ES-I3 (cell line): ENCODE results near the gene RSU1.
"Not testable (repeated sequence)": the region's sequence is repeated elsewhere in the genome, so short reads cannot be mapped to it uniquely, and the experiment has no call there.

Experiments
- H3K36me3 ChIP-seq: 2 replicates; pipeline ENCODE4 v1.6.1; 2013; ENCODE audit warnings: mild to moderate bottlenecking, low read length, control low read depth, moderate library complexity; ENCODE audit not compliant: insufficient read depth
- H3K4me1 ChIP-seq: 2 replicates; pipeline ENCODE4 v1.6.1; 2013; ENCODE audit warnings: mild to moderate bottlenecking, control low read depth, low read length; ENCODE audit not compliant: insufficient read depth
- H3K9ac ChIP-seq: 2 replicates; pipeline ENCODE4 v1.6.1; 2013; ENCODE audit warnings: low read depth, mild to moderate bottlenecking, low read length, moderate library complexity
- H3K9me3 ChIP-seq: 2 replicates; pipeline ENCODE4 v1.6.1; 2013; ENCODE audit warnings: mild to moderate bottlenecking, low read length, moderate library complexity; ENCODE audit not compliant: control insufficient read depth, insufficient read depth

The RSU1 gene

DNA sequence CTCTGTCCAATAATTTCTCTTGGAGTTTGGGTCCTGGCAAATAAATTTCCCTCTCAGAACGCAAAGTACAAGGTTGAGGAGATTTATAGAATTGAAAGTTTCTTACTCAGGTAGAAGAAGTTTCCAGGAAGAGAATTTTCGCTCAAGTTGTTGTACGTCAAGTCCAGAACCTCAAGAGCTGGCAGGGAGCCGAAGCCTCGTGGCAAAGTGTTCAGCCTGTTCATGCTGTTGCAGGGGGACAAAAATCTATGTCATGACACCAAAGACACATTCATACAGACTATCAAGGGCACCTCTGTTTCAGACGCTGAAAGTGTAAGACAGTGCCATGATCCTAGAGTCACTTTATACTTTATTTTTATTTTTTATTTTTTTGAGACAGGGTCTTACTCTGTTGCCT, 62.5 kb downstream of the RSU1 start:
- Histone ChIP-seq H3K4me1 (no peaks in the 10 kb centered on the region), H3K9me3 (no peaks in the 10 kb centered on the region), H3K9ac (no peak overlapping the region), H3K36me3 (peaks cover 12% of the 10 kb centered on the region; the same call in 1 of the 2 replicates)

DNA sequence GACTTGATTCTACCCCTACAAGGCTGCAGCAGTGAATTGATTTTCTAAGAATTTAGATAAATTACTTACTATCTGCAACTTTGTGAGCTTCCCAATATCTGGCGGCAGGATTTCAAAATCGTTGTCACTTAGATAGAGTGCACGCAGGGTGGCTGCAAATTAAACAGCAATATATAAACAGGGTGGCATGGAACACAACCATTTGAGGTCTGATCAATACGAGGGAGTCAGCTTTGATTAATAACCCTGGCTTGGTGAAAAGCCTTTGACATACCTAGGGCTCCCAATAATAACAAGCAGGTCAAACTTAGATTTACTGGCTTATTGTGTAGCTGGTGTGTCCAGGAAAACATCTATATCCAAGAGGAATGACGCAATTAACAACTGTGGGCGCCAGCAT, 64.4 kb downstream of the RSU1 start:
- not testable (repeated sequence) for H3K9me3 ChIP-seq, H3K9ac ChIP-seq, H3K4me1 ChIP-seq
- peaks cover 12% of the 10 kb centered on the region; the same call in 1 of the 2 replicates for H3K36me3 ChIP-seq

DNA sequence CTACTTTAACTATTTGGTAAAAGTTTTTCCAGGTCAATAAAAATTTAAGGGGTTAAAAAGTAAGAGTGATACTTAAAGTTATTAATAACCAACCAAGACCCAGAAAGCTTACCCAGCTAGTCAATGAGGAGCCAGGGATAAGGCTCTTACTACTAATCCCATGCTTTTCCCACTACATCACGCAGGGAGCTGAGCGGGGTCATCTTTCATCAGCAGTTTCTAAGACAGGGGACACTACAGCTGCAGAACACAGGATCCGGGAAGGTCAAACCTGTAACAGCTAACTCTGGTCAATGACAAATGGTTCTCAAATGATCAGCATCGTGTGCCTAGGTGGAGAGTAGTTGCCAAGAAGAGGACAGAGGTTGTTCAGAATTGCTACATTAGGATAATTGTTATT, 65.1 kb downstream of the RSU1 start:
- Histone ChIP-seq H3K36me3 (peaks cover 12% of the 10 kb centered on the region; the same call in 1 of the 2 replicates), H3K9ac (no peak overlapping the region), H3K9me3 (no peaks in the 10 kb centered on the region), H3K4me1 (no peaks in the 10 kb centered on the region)

DNA sequence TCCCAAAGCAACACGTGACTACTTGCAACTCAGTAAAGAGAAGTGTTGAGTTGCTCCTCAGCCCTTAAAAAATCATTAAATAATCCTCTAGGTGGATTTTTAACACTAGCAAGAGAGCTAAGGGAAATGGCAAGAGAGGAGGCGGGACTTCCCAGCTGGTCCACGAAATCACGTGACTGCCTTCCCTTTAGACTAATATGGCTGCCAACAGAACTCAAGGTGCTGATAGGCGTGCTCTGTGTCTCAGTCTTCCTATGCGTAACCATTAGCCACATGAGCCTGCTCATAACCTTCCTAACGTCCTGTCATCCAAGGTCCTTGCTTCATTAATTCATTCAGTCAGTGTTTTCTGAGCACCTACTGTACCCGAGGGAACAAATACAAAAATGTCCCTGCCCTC, 66.0 kb downstream of the RSU1 start:
- Histone ChIP-seq H3K4me1 (no peaks in the 10 kb centered on the region), H3K9me3 (no peaks in the 10 kb centered on the region), H3K9ac (no peak overlapping the region), H3K36me3 (peaks cover 12% of the 10 kb centered on the region; the same call in 1 of the 2 replicates)

DNA sequence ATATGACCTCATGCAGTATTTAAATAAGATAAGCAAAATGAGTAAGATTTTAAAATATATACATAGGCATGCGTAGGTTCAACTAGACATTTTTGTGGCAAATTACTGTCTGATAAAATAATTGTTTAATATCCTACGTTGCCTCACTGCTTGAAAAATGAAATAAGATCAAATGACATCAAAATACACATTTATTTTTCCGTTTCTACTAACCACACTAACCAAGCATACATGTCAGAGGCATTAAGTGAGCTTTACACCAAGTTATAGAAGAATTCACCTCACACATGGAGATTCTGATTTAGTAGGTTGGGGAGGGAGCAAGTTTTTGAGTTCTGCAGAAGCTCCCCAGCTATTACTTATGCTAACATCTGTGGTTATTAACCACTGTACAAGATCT, 66.8 kb downstream of the RSU1 start:
- H3K9ac ChIP-seq, result no peak overlapping the region
- peaks cover 12% of the 10 kb centered on the region; the same call in 1 of the 2 replicates for H3K36me3 ChIP-seq
- no peaks in the 10 kb centered on the region for H3K4me1 ChIP-seq
- no peaks in the 10 kb centered on the region for H3K9me3 ChIP-seq

DNA sequence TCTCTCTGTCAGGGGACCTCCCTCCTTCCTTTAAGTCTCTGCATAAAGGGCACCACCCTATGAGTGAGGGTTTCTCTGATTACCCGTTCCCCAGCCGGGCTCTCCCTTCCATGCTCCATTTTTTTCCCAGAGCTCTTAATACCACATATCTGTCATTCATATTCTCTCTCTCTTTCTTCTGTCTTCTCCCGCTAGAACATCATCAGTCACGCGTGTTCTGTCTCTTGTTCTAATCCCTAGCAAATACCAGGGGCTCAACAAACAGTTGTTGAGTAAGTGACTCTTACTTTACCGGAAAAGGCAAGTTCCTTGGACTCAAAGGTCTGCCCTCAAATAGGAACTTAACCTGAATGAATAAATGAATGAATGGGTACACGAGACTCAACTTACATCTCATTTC, 68.5 kb downstream of the RSU1 start:
- Histone ChIP-seq H3K36me3 (peaks cover 12% of the 10 kb centered on the region; the same call in 1 of the 2 replicates), H3K4me1 (no peaks in the 10 kb centered on the region), H3K9ac (no peak overlapping the region), H3K9me3 (no peaks in the 10 kb centered on the region)

DNA sequence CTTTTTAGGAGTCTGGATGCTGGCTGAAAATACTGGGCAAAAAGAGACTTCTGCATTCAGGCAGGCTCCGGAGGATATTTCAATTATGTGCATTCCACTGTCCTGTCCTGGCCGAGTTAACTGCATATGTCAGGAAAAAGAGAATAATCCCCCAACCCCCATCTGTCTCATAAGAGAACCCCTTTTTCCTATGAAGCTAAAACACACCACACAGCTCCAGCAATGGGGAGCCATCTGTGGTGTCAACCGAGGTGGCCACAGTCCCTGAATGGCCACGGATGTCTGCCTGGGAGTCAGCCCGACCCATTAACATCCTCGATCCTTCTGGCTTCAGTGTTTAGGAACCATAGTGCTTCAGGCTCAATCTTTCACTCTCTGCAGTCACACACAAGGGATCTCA, 70.4 kb downstream of the RSU1 start:
- Histone ChIP-seq H3K36me3 (peaks cover 5% of the 10 kb centered on the region; the same call in 1 of the 2 replicates), H3K9me3 (no peaks in the 10 kb centered on the region), H3K4me1 (no peaks in the 10 kb centered on the region), H3K9ac (no peak overlapping the region)

DNA sequence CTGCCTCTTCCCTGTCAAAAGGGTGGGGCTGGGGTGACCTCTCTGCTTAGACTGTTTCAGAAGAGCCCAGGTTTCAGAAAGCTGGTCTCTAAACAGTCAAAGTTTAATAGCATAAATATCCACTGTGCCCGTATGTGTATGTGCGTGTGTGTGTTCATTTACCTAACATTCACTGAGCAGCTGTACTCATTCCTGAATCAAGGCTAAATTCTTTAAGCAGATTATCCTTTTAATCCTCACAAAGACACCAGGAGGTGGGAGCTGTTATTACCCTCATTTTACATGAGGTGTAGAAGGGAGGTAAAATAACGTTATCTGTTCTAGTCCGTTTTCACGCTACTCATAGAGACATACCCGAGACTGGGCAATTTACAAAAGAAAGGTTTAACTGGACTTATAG, 72.2 kb downstream of the RSU1 start:
- Histone ChIP-seq H3K9me3 (no peaks in the 10 kb centered on the region), H3K9ac (no peak overlapping the region), H3K36me3 (no peaks in the 10 kb centered on the region), H3K4me1 (no peaks in the 10 kb centered on the region)

DNA sequence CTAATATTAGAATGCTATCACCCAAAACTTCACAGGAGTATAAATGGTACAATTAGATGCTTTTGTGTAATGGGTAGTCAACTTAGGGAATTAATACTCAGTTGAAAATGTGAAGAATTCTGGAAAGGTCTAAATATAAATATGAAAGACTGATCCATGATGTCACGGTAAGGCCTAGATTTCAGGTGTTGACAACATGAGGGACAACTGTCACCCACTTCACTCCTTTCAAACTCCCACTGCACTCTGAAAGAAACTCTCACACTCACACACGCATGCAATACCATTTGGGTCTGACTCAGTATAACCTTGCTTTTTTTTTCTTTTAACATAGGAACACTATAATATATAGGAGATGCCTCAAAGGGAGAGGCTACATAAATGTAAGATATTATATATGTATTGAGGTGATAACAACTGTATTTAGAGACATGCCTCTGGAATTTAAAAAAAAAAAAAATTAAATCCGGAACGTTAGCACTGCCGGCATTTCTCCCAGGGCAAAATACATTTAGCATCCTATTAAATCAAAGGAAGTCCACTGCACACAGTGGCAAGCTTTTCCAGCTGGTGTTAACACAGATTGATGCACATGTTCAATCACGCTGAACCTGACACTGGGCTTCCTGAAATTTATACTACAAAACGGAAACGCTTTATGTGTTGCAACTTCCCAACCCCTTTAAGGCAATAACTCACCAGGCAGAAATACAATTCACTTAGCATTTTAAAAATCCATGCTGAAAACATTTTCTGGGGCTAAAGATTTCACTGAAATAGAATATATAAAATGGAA, 74.9 kb downstream of the RSU1 start:
- Histone ChIP-seq H3K9ac (no peak overlapping the region), H3K9me3 (no peaks in the 10 kb centered on the region), H3K36me3 (no peaks in the 10 kb centered on the region), H3K4me1 (no peaks in the 10 kb centered on the region)

DNA sequence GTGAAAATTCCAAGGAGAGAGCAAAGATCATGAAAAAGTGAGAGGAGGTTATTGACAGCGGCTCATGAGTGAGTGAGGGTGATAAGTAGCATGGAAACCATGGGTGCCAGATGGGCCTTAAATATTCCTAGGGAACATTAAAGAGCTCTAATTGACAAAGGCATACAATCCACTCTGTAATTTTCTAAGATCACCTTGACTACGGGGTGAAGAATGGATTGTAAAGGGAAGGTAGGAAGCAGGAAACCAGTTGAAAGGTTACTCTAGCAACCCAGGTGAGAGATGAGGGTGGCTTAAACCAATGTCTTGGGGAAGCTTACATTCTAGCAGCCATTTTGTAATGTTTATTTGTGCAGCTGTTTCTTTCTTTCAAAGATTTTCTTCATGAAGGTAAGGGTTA, 75.7 kb downstream of the RSU1 start:
- H3K36me3 ChIP-seq, result no peaks in the 10 kb centered on the region
- no peaks in the 10 kb centered on the region for H3K4me1 ChIP-seq
- H3K9ac ChIP-seq, result no peak overlapping the region
- H3K9me3 ChIP-seq, result no peaks in the 10 kb centered on the region

DNA sequence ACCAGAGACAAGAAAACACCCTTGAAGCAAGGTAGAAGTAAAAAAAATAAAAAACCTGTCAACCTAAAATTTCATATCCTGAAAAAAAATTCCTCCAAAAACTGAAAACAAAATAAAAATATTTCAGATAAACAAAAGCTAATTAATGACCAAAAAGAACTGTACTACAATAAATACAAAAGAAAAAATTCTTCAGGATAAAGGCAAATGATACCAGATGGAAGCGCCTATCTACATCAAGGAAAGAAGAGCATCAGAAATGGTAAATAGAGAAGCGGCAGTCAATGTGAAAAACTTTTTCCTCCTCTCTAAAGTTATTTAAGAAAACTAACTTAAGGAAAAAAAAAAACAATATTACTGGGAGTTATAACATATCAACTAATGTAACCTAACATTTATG, 79.8 kb downstream of the RSU1 start:
- Histone ChIP-seq H3K4me1 (no peaks in the 10 kb centered on the region), H3K36me3 (no peaks in the 10 kb centered on the region), H3K9ac (no peak overlapping the region), H3K9me3 (no peaks in the 10 kb centered on the region)

DNA sequence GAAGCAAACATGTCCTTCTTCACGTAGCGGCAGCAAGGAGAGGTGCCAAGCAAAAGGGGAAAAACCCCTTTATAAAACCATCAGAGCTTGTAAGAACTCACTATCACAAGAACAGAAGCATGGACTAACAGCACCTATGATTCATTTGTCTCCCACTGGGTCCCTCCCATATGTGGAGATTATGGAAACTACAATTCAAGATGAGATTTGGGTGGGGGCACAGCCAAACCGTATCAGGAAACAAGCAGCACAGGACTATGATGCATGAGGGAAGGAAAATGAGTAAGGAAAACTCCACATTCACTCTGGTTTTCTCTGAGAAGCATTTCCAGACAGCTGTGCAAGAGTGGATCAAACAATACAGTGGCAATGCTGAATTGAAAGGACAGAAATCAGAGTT, 81.6 kb downstream of the RSU1 start:
- H3K4me1 ChIP-seq, result no peaks in the 10 kb centered on the region
- no peak overlapping the region for H3K9ac ChIP-seq
- no peaks in the 10 kb centered on the region for H3K36me3 ChIP-seq
- H3K9me3 ChIP-seq, result no peaks in the 10 kb centered on the region

DNA sequence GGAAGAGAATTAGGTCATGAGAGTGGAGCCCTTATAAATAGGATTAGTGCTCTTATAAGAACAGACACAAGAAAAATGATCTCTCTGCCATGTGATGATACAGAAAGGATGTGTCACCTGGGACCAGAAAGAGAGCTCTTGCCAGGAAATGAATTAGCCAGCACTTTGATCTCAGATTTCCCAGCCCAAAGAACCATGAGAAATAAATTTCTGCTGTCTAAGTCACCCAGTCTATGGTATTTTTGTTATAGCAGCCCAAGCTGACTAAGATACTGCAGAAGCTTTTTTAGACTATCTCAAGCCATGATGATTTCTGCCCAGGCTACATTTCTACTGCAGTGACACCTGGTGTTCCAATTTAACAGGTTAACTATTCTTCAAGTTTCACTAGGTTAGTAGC, 84.8 kb downstream of the RSU1 start:
- no peaks in the 10 kb centered on the region for H3K9me3 ChIP-seq
- no peak overlapping the region for H3K9ac ChIP-seq
- no peaks in the 10 kb centered on the region for H3K36me3 ChIP-seq
- no peaks in the 10 kb centered on the region for H3K4me1 ChIP-seq

DNA sequence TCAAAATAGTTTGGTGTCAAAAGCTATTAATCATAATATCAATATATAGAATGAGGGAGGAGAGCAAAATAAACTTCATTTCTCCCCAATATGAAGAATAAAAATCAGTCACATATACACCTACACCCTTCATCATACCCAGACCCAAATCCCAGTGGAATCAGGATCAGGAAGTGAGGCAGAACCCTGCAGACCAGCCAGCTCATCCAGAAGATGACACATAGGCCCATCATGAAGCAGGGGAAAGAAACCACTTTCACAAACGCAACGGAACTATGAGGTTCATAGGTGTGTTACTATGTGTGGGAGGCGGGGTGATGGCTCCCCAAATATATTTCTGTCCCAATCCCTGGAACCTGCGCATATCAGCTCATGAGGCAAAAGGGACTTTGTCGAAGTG, 89.0 kb downstream of the RSU1 start:
- H3K9ac ChIP-seq, result no peak overlapping the region
- H3K4me1 ChIP-seq, result no peaks in the 10 kb centered on the region
- no peaks in the 10 kb centered on the region for H3K36me3 ChIP-seq
- no peaks in the 10 kb centered on the region for H3K9me3 ChIP-seq

DNA sequence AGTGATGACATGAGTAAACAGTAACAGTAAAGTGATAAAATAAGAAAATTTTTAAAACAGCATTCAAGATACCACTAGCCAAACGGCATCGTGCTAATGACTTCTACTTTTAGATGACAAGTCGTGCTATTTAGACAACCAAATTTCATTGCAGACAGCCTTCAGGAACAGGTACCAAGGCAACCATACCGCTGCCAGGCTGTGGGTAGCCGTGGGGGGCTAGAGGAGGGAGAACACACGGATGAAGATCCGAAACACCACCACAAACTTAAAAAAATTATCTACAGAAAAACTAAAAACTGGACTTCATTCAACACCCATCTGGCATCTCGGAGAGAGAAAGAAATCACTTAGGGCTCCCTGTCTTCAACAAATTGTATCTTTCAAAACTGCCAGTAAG, 89.6 kb downstream of the RSU1 start:
- Histone ChIP-seq H3K9ac (no peak overlapping the region), H3K4me1 (no peaks in the 10 kb centered on the region), H3K9me3 (no peaks in the 10 kb centered on the region), H3K36me3 (no peaks in the 10 kb centered on the region)
